Measurements from ENCODE around the gene TDRD7. TPM values are rescaled to one million over a fixed set of nuclear protein-coding genes. Genes with fewer than 3 reads are reported as not detected.

Gene TDRD7
- total and polyA plus RNA-seq, 9 of the 15 experiments (the other 6 are each of a cell fraction or from before 2014, with no cell fraction given), result 2.2 to 7.7 (median 5.2) TPM

DNA sequence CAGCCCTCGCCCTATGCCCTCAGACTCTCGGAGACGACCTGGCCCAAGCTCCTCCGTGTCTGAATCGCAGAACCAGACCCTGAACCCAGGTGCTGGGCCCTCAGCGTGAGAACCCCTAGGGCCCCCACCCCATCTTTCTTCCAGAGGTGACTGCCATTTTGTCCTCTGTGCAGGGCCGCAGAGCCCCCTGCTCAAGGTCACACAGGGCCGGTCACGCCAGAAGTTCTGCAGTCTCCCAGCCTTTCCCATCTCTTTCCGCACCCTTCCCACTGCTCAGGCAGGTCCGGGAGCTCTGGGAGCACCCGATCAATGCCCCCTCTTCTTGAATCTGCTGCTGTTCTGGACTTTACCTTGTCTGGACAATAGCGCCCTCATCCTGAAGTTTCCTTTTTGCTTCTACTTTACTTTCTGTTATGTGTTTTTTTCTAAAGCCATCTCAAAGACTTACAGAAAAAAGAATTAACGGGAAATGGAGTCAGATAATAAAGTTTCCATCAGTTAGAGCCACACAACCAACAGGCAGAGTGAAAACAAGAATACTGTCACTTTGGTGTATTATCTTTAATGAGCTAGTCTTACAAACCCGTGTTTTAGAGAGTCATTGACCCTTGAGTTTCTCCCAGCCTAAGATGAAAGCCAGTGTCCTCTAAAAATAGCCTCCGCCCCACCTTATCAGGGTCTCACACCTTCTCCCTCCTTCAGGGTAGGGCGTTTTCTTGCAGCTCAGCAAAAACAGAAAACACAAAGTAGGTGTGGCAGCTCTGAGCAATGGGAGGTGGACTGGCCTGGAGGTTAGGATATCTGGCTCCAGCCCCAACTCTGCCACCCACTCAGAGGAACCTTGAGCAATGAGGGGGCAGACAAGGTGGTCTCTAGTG, 91.3 kb downstream of the TDRD7 start (continued):
- TF ChIP-seq KDM5B (IDR thresholded peaks at IDR 0.05; ENCODE audit: insufficient replicate concordance, low read depth, low read length), result peak; percentile 26
- peak; percentile 91 for TF ChIP-seq SMAD4 (CRISPR knock-in tag; conservative IDR thresholded peaks at IDR 0.05)
- TF ChIP-seq ZZZ3 (IDR thresholded peaks at IDR 0.05), result no peak
- peak in 1 of 2 experiments; percentile 93; a peak in 2 of 3 replicates for TF ChIP-seq CBX3 (IDR thresholded peaks at IDR 0.05; ENCODE audit: borderline replicate concordance in 1 of 2, low read length in 2 of 2)
- TF ChIP-seq MEF2A (IDR thresholded peaks at IDR 0.05; ENCODE audit: control insufficient read depth, low read depth, low read length), result peak; percentile 100
- TF ChIP-seq PHF8 (IDR thresholded peaks at IDR 0.05; ENCODE audit: borderline replicate concordance, low read length), result peak; percentile 21; the same call in 1 of the 2 replicates
- 0 out of 2 replicates have a peak, but pooled peaks have one; percentile 52 for TF ChIP-seq NCOA6 (IDR thresholded peaks at IDR 0.05)
- TF ChIP-seq EHMT2 (IDR thresholded peaks at IDR 0.05), result peak; percentile 82
- TF ChIP-seq ZNF316 (IDR thresholded peaks at IDR 0.05), result peak; percentile 99
- no peak for TF ChIP-seq POLR2AphosphoS2 (IDR thresholded peaks at IDR 0.05; ENCODE audit: low read length)
- TF ChIP-seq CTBP1 (IDR thresholded peaks at IDR 0.05; ENCODE audit: borderline replicate concordance), result peak; percentile 85
- TF ChIP-seq RHOXF2B (CRISPR knock-in tag; conservative IDR thresholded peaks at IDR 0.05), result no peak
- TF ChIP-seq, protein P1, sequence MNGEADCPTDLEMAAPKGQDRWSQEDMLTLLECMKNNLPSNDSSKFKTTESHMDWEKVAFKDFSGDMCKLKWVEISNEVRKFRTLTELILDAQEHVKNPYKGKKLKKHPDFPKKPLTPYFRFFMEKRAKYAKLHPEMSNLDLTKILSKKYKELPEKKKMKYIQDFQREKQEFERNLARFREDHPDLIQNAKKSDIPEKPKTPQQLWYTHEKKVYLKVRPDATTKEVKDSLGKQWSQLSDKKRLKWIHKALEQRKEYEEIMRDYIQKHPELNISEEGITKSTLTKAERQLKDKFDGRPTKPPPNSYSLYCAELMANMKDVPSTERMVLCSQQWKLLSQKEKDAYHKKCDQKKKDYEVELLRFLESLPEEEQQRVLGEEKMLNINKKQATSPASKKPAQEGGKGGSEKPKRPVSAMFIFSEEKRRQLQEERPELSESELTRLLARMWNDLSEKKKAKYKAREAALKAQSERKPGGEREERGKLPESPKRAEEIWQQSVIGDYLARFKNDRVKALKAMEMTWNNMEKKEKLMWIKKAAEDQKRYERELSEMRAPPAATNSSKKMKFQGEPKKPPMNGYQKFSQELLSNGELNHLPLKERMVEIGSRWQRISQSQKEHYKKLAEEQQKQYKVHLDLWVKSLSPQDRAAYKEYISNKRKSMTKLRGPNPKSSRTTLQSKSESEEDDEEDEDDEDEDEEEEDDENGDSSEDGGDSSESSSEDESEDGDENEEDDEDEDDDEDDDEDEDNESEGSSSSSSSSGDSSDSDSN (IDR thresholded peaks at IDR 0.05; ENCODE audit: borderline replicate concordance in 1 of 2, low read depth in 2 of 2, low read length in 2 of 2), result peak in 1 of 2 experiments; percentile 78; a peak in 1 of 4 replicates
- peak; percentile 75 for TF ChIP-seq NFIC (IDR thresholded peaks at IDR 0.05)
- peak; percentile 59; the same call in 1 of the 2 replicates for TF ChIP-seq NFRKB (IDR thresholded peaks at IDR 0.05; ENCODE audit: low read depth)
- TF ChIP-seq KLF1 (tag; IDR thresholded peaks at IDR 0.05), result peak; percentile 95
- peak; percentile 78; the same call in 1 of the 2 replicates for TF ChIP-seq MITF (IDR thresholded peaks at IDR 0.05)
- TF ChIP-seq, protein P2, sequence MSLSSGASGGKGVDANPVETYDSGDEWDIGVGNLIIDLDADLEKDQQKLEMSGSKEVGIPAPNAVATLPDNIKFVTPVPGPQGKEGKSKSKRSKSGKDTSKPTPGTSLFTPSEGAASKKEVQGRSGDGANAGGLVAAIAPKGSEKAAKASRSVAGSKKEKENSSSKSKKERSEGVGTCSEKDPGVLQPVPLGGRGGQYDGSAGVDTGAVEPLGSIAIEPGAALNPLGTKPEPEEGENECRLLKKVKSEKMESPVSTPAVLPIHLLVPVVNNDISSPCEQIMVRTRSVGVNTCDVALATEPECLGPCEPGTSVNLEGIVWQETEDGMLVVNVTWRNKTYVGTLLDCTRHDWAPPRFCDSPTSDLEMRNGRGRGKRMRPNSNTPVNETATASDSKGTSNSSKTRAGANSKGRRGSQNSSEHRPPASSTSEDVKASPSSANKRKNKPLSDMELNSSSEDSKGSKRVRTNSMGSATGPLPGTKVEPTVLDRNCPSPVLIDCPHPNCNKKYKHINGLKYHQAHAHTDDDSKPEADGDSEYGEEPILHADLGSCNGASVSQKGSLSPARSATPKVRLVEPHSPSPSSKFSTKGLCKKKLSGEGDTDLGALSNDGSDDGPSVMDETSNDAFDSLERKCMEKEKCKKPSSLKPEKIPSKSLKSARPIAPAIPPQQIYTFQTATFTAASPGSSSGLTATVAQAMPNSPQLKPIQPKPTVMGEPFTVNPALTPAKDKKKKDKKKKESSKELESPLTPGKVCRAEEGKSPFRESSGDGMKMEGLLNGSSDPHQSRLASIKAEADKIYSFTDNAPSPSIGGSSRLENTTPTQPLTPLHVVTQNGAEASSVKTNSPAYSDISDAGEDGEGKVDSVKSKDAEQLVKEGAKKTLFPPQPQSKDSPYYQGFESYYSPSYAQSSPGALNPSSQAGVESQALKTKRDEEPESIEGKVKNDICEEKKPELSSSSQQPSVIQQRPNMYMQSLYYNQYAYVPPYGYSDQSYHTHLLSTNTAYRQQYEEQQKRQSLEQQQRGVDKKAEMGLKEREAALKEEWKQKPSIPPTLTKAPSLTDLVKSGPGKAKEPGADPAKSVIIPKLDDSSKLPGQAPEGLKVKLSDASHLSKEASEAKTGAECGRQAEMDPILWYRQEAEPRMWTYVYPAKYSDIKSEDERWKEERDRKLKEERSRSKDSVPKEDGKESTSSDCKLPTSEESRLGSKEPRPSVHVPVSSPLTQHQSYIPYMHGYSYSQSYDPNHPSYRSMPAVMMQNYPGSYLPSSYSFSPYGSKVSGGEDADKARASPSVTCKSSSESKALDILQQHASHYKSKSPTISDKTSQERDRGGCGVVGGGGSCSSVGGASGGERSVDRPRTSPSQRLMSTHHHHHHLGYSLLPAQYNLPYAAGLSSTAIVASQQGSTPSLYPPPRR (CRISPR knock-in tag; IDR thresholded peaks at IDR 0.05; ENCODE audit: borderline replicate concordance), result no peak
- TF ChIP-seq NR2C1 (IDR thresholded peaks at IDR 0.05), result no peak
- TF ChIP-seq NR2C1 (tag; IDR thresholded peaks at IDR 0.05), result peak; percentile 36; the same call in 1 of the 2 replicates

Measured in K562 (cell line).